PC-3 (cell line): ENCODE results near the gene ADARB2.

Experiments
- EZH2 ChIP-seq: fragments of 300-600 bp; sonication (generic); IDR thresholded peaks from one replicate; pipeline ENCODE4 v1.6.1; 2017; ENCODE audit warnings: antibody characterized with exemption, mild to moderate bottlenecking, low read length; ENCODE audit not compliant: unreplicated experiment
- EZH2phosphoT487 ChIP-seq: fragments of 300-600 bp; sonication (generic); IDR thresholded peaks from 2 replicates; pipeline ENCODE4 v1.6.1; 2018; ENCODE audit warnings: mild to moderate bottlenecking, antibody characterized with exemption, low read length, borderline replicate concordance
- TF ChIP-seq, protein P1 (sequence below): fragments of 300-600 bp; sonication (generic); conservative IDR thresholded peaks from 2 replicates; pipeline ENCODE4 v1.5.1; 2017; ENCODE audit warnings: antibody characterized with exemption, low read depth, mild to moderate bottlenecking, low read length

DNA sequence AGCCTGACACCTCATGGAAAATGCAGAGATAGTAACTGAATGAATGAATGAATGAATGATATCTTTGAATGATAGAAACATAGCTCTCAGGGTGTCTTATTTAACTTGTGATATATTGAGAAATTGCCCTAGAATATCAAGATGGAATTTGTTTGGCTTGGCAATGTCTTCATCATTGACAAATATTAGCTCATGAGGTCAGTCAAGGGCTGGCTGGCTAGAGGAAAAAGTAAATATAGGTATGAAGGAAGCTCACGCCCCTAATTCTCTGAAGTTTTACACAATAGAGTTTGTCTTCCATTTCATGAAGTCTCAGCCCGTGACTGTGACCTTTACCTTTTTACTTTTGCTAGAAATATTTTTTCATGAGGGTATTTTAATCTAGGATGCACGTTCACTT, 305.2 kb downstream of the ADARB2 start:
- TF ChIP-seq, protein P1, sequence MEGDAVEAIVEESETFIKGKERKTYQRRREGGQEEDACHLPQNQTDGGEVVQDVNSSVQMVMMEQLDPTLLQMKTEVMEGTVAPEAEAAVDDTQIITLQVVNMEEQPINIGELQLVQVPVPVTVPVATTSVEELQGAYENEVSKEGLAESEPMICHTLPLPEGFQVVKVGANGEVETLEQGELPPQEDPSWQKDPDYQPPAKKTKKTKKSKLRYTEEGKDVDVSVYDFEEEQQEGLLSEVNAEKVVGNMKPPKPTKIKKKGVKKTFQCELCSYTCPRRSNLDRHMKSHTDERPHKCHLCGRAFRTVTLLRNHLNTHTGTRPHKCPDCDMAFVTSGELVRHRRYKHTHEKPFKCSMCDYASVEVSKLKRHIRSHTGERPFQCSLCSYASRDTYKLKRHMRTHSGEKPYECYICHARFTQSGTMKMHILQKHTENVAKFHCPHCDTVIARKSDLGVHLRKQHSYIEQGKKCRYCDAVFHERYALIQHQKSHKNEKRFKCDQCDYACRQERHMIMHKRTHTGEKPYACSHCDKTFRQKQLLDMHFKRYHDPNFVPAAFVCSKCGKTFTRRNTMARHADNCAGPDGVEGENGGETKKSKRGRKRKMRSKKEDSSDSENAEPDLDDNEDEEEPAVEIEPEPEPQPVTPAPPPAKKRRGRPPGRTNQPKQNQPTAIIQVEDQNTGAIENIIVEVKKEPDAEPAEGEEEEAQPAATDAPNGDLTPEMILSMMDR, result no peak
- TF ChIP-seq EZH2phosphoT487 (no peak), EZH2 (no peak)
